NB4 (cell line): ENCODE data around the gene ZNF469.

ENCODE experiments used
- MYC ChIP-seq: IDR thresholded peaks from 2 replicates; pipeline ENCODE4 v1.6.1; 2011; ENCODE audit warnings: low read depth, low read length
- POLR2A ChIP-seq: IDR thresholded peaks from 2 replicates; pipeline ENCODE4 v1.6.1; 2011; ENCODE audit warnings: mild to moderate bottlenecking; ENCODE audit not compliant: insufficient read length; ENCODE audit errors: extremely low read depth
- TF ChIP-seq, protein P1 (sequence below): IDR thresholded peaks from one replicate; pipeline ENCODE4 v1.5.1; 2012; ENCODE audit warnings: low read depth, low read length
- TF ChIP-seq, protein P2 (sequence below): IDR thresholded peaks from 2 replicates; pipeline ENCODE4 v1.6.1; 2011; ENCODE audit warnings: low read depth, low read length

GRCh38 chr16:88354229-88355092, 28.3 kb upstream of the ZNF469 start:
- TF ChIP-seq, protein P1, sequence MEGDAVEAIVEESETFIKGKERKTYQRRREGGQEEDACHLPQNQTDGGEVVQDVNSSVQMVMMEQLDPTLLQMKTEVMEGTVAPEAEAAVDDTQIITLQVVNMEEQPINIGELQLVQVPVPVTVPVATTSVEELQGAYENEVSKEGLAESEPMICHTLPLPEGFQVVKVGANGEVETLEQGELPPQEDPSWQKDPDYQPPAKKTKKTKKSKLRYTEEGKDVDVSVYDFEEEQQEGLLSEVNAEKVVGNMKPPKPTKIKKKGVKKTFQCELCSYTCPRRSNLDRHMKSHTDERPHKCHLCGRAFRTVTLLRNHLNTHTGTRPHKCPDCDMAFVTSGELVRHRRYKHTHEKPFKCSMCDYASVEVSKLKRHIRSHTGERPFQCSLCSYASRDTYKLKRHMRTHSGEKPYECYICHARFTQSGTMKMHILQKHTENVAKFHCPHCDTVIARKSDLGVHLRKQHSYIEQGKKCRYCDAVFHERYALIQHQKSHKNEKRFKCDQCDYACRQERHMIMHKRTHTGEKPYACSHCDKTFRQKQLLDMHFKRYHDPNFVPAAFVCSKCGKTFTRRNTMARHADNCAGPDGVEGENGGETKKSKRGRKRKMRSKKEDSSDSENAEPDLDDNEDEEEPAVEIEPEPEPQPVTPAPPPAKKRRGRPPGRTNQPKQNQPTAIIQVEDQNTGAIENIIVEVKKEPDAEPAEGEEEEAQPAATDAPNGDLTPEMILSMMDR = no peak
- TF ChIP-seq POLR2A (no peak), MYC (no peak)
- TF ChIP-seq, protein P2, sequence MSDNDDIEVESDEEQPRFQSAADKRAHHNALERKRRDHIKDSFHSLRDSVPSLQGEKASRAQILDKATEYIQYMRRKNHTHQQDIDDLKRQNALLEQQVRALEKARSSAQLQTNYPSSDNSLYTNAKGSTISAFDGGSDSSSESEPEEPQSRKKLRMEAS = no peak
